ENCODE data around the gene HOXC13. TPM values are rescaled to one million over a fixed set of nuclear protein-coding genes. Genes with fewer than 3 reads are reported as not detected.

The HOXC13 gene
- total and polyA plus RNA-seq, 2 experiments from 2014 or later: 0.20 to 0.69 TPM

DNA sequence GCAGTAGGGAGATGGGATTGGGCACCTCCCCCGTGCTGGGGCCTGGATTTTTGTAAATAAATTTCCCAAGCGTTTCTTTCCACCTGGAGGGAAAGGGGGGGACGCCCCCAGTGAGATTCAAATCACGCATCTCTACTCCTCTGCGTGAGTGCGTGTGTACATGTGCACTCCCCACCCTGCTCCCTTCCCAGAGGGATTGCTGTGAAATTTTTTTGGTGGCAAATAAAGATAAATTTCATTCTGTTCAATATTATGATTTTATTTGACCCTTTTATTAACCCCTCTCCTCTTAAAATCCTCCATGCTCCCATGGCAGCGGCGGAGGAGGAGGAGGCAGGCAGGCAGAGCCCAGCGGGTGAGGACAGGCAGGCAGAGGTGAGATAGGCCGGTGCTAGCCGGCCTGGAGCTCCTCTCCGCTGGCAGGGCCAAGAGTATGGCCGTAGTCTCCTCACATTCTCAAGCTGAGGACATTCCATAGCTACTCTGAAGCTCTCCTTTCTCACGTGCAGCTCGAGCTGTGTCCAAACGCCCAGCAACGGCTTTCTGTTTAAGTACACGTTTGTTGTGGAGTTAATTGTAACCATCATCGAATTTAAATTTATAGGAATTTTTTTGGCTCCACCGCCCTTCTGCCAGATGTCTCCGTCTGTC lies 37.7 kb downstream of the HOXC13 start:
- H3K9me3 ChIP-seq (ENCODE audit: low read depth): no peaks in the 10 kb centered on the region
- TF ChIP-seq EZH2 (IDR thresholded peaks at IDR 0.05; ENCODE audit: borderline replicate concordance) (no peak), EZH2phosphoT487 (IDR thresholded peaks at IDR 0.05; ENCODE audit: low read depth, severe bottlenecking, unreplicated experiment) (no peak), CTCF (IDR thresholded peaks at IDR 0.05; ENCODE audit: poor library complexity) (no peak)
- peak overlapping the region; percentile 50 for H3K4me2 ChIP-seq
- peaks cover 90% of the 10 kb centered on the region for H3K27me3 ChIP-seq
- H3K79me2 ChIP-seq: no peaks in the 10 kb centered on the region
- 14% methylated on average over 21 of the region's 21 CpGs for WGBS (ENCODE audit: low lambda C conversion rate, missing lambda C conversion rate)
- no peak overlapping the region for H2AFZ ChIP-seq
- no peaks in the 10 kb centered on the region for H4K20me1 ChIP-seq (ENCODE audit: insufficient read depth, poor library complexity, severe bottlenecking)
- no peaks in the 10 kb centered on the region for H3K36me3 ChIP-seq (replicated peaks; ENCODE audit: insufficient read depth, low read depth)
- peaks cover 37% of the 10 kb centered on the region for H3K4me1 ChIP-seq (ENCODE audit: insufficient read depth)
- H3K4me3 ChIP-seq: no peak overlapping the region
- peak overlapping the region; percentile 95 for H3K27ac ChIP-seq
- DNase-seq (ENCODE audit: low spot score): no peak
- no peaks in the 10 kb centered on the region for H3K9me2 ChIP-seq (replicated peaks; ENCODE audit: insufficient read depth)

DNA sequence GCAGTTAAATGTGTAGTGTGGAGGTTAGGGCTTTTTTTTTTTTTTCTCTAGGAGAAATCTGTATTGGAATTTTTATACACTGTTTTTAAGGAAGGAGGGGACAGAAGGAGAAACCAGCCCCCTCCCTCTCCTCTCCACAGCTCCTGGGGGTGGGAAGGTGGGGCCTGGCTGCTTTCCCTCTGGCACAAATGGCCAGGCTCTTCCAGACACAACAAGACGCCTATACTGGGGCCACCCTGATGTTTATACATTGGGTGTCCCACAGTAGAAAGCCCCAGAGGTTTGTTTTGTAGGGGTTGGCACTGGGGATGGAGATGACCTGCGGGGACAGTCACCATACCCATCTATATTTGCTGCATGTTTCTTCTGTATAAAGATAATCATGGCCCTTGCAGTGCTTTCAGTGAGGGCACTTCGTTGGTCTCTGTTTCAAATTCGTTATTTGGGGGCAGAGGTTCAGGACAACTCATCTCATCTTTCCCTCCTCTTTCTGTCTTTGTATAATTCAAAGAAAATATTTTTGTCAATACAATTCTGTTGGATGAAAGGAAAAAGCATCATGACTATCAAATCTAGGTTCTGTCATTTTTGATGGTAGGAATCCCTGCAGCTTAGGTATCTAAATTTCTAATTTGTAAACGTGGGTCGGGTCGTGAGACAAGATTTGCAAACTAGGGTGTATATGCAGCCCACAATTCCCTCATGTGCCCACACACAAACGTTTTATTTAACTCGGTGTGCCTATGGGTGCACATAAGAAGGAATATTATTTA lies 38.4 kb downstream of the HOXC13 start:
- 28% methylated on average over 9 of the region's 9 CpGs for WGBS (ENCODE audit: low lambda C conversion rate, missing lambda C conversion rate)
- Histone ChIP-seq H3K36me3 (replicated peaks; ENCODE audit: insufficient read depth, low read depth) (no peaks in the 10 kb centered on the region), H3K9me3 (ENCODE audit: low read depth) (no peaks in the 10 kb centered on the region), H4K20me1 (ENCODE audit: insufficient read depth, poor library complexity, severe bottlenecking) (no peaks in the 10 kb centered on the region), H3K4me1 (ENCODE audit: insufficient read depth) (peaks cover 37% of the 10 kb centered on the region), H3K27me3 (peaks cover 90% of the 10 kb centered on the region), H3K27ac (peak overlapping the region; percentile 95), H3K4me3 (no peak overlapping the region), H3K9me2 (replicated peaks; ENCODE audit: insufficient read depth) (no peaks in the 10 kb centered on the region), H3K79me2 (no peaks in the 10 kb centered on the region), H2AFZ (no peak overlapping the region), H3K4me2 (peak overlapping the region; percentile 72)
- no peak for DNase-seq (ENCODE audit: low spot score)
- TF ChIP-seq EZH2 (IDR thresholded peaks at IDR 0.05; ENCODE audit: borderline replicate concordance): no peak
- TF ChIP-seq EZH2phosphoT487 (IDR thresholded peaks at IDR 0.05; ENCODE audit: low read depth, severe bottlenecking, unreplicated experiment): no peak
- TF ChIP-seq CTCF (IDR thresholded peaks at IDR 0.05; ENCODE audit: poor library complexity): no peak

GRCh38 chr12:53977596-53978445 lies 39.2 kb downstream of the HOXC13 start:
- no peak for DNase-seq (ENCODE audit: low spot score)
- Histone ChIP-seq H3K79me2 (no peaks in the 10 kb centered on the region), H2AFZ (no peak overlapping the region), H4K20me1 (ENCODE audit: insufficient read depth, poor library complexity, severe bottlenecking) (no peaks in the 10 kb centered on the region), H3K4me2 (peak overlapping the region; percentile 72), H3K27me3 (peaks cover 90% of the 10 kb centered on the region), H3K9me3 (ENCODE audit: low read depth) (no peaks in the 10 kb centered on the region), H3K4me1 (ENCODE audit: insufficient read depth) (peaks cover 37% of the 10 kb centered on the region), H3K4me3 (no peak overlapping the region), H3K27ac (peak overlapping the region; percentile 95), H3K36me3 (replicated peaks; ENCODE audit: insufficient read depth, low read depth) (no peaks in the 10 kb centered on the region), H3K9me2 (replicated peaks; ENCODE audit: insufficient read depth) (no peaks in the 10 kb centered on the region)
- no peak for TF ChIP-seq EZH2phosphoT487 (IDR thresholded peaks at IDR 0.05; ENCODE audit: low read depth, severe bottlenecking, unreplicated experiment)
- TF ChIP-seq EZH2 (IDR thresholded peaks at IDR 0.05; ENCODE audit: borderline replicate concordance): peak; percentile 35
- no peak for TF ChIP-seq CTCF (IDR thresholded peaks at IDR 0.05; ENCODE audit: poor library complexity)
- WGBS (ENCODE audit: low lambda C conversion rate, missing lambda C conversion rate): 6% methylated on average over 11 of the region's 11 CpGs
